GM20000 (cell line): ENCODE measurements around the gene ATP8B1.
"Not testable (repeated sequence)": the region's sequence is repeated elsewhere in the genome, so short reads cannot be mapped to it uniquely, and the experiment has no call there.

Source experiments
- DNase-seq: peaks from one replicate; pipeline ENCODE4 v3.0.0; 2012; ENCODE audit warnings: low spot score
- CTCF ChIP-seq: IDR thresholded peaks from 2 replicates; pipeline ENCODE4 v1.5.1; 2012; ENCODE audit warnings: mild to moderate bottlenecking, control low read depth; ENCODE audit errors: extremely low read depth, missing control alignments

The ATP8B1 gene

GRCh38 chr18:57832730-57833129 is 29.6 kb upstream of the ATP8B1 start:
- TF ChIP-seq CTCF: no peak
- DNase-seq: no peak

GRCh38 chr18:57831597-57832377 is 28.7 kb upstream of the ATP8B1 start:
- no peak for TF ChIP-seq CTCF
- no peak for DNase-seq

GRCh38 chr18:57827646-57828045 is 24.5 kb upstream of the ATP8B1 start:
- DNase-seq: no peak
- no peak for TF ChIP-seq CTCF

- no peak for TF ChIP-seq CTCF
These were observed 23.1 kb upstream of the ATP8B1 start for GRCh38 chr18:57826252-57826651.

GRCh38 chr18:57820583-57820982 is 17.5 kb upstream of the ATP8B1 start:
- DNase-seq: not testable (repeated sequence)

More at GRCh38 chr18:57826252-57826651, 23.1 kb upstream of the ATP8B1 start:
- DNase-seq: no peak

GRCh38 chr18:57819671-57820460 is 16.8 kb upstream of the ATP8B1 start:
- no peak for TF ChIP-seq CTCF

GRCh38 chr18:57819119-57819518 is 16.0 kb upstream of the ATP8B1 start:
- DNase-seq: no peak
- no peak for TF ChIP-seq CTCF

More at GRCh38 chr18:57819671-57820460, 16.8 kb upstream of the ATP8B1 start:
- DNase-seq: no peak
